Calu3 (cell line): Measurements from ENCODE around the gene MAGI1. TPM values are rescaled to one million over a fixed set of nuclear protein-coding genes. Genes with fewer than 3 reads are reported as not detected.

Experiments
- BruUV-seq: library from RNA; stranded (reverse); fragments of 400-500 nt; replicated peaks from 2 replicates; lab custom pipeline; 2021; lab: Mats Ljungman, UMichigan
- CTCF ChIA-PET: fragments of 300-600 bp; sonication (Branson Sonifier 250); formaldehyde crosslinking; loops from one replicate; lab custom pipeline; 2022; ENCODE audit warnings: antibody characterized with exemption; lab: Charles Lee
- DNase-seq: peaks from one replicate; pipeline ENCODE4 v3.0.0; 2022
- H3K27ac Mint-ChIP-seq: one replicate; pipeline ENCODE4 v1.8.0; 2022; ENCODE audit warnings: mixed read lengths; ENCODE audit not compliant: unreplicated experiment
- H3K27me3 Mint-ChIP-seq: one replicate; pipeline ENCODE4 v1.8.0; 2022; ENCODE audit warnings: mixed read lengths; ENCODE audit not compliant: unreplicated experiment
- H3K36me3 Mint-ChIP-seq: one replicate; pipeline ENCODE4 v1.8.0; 2022; ENCODE audit warnings: mild to moderate bottlenecking, moderate library complexity, mixed read lengths; ENCODE audit not compliant: insufficient read depth, unreplicated experiment
- H3K4me1 Mint-ChIP-seq: one replicate; pipeline ENCODE4 v1.8.0; 2022; ENCODE audit warnings: mild to moderate bottlenecking, low read depth, mixed read lengths; ENCODE audit not compliant: unreplicated experiment
- H3K4me3 Mint-ChIP-seq: one replicate; pipeline ENCODE4 v1.8.0; 2022; ENCODE audit warnings: mild to moderate bottlenecking, low read depth, moderate library complexity, mixed read lengths; ENCODE audit not compliant: unreplicated experiment
- H3K9me3 Mint-ChIP-seq: one replicate; pipeline ENCODE4 v1.8.0; 2022; ENCODE audit warnings: low read depth, mixed read lengths; ENCODE audit not compliant: unreplicated experiment
- CTCF ChIP-seq: fragments of 200-600 bp; IDR thresholded peaks from one replicate; pipeline ENCODE4 v1.8.0; 2022; ENCODE audit warnings: antibody characterized with exemption; ENCODE audit not compliant: unreplicated experiment
- intact Hi-C: fragments of 100-400 bp; cut with micrococcal nuclease; formaldehyde crosslinking; loops from one replicate; pipeline ENCODE4 v1.10.0; 2022; ENCODE audit not compliant: unreplicated experiment
- total RNA-seq: library from RNA; stranded (reverse); gene quantifications from 2 replicates; pipeline ENCODE4 v1.2.3, GENCODE V29; 2022

Gene MAGI1
- total RNA-seq, 1 experiment from 2014 or later: 76.4 TPM

GRCh38 chr3:65995515-65995914 lies 43.2 kb downstream of the MAGI1 start:
- no peak overlapping the region for H3K4me3 Mint-ChIP-seq
- peaks cover 58% of the 10 kb centered on the region for H3K4me1 Mint-ChIP-seq
- H3K27me3 Mint-ChIP-seq: no peaks in the 10 kb centered on the region
- CTCF ChIA-PET: interaction anchor here (0.5 to 0.8 kb wide), 2 partner anchors 9 to 33 kb away, joined by 3 read pairs; no protein-coding TSS in a partner anchor
- H3K9me3 Mint-ChIP-seq: peaks cover 2% of the 10 kb centered on the region
- H3K27ac Mint-ChIP-seq: no peak overlapping the region
- intact Hi-C loops: loop anchor here (5.0 kb wide), 2 partner anchors 42 to 43 kb away; partner anchors contain the start of gene MAGI1
- no TSS peak for BruUV-seq
- no peak for TF ChIP-seq CTCF
- no peak for DNase-seq
- H3K36me3 Mint-ChIP-seq: peaks cover 19% of the 10 kb centered on the region

GRCh38 chr3:65995030-65995429 lies 43.7 kb downstream of the MAGI1 start:
- no peak for TF ChIP-seq CTCF
- H3K36me3 Mint-ChIP-seq: peaks cover 15% of the 10 kb centered on the region
- peaks cover 53% of the 10 kb centered on the region for H3K4me1 Mint-ChIP-seq
- no TSS peak for BruUV-seq
- DNase-seq: no peak
- no peak overlapping the region for H3K4me3 Mint-ChIP-seq
- CTCF ChIA-PET: interaction anchor here (0.5 to 0.8 kb wide), 2 partner anchors 9 to 34 kb away, joined by 3 read pairs; no protein-coding TSS in a partner anchor
- H3K27ac Mint-ChIP-seq: no peak overlapping the region
- H3K27me3 Mint-ChIP-seq: no peaks in the 10 kb centered on the region
- peaks cover 2% of the 10 kb centered on the region for H3K9me3 Mint-ChIP-seq
- intact Hi-C loops: loop anchor here (5.0 kb wide), 2 partner anchors 42 to 43 kb away; partner anchors contain the start of gene MAGI1

- Mint-ChIP-seq H3K4me1 (peaks cover 44% of the 10 kb centered on the region), H3K36me3 (peaks cover 12% of the 10 kb centered on the region), H3K27me3 (no peaks in the 10 kb centered on the region), H3K4me3 (no peak overlapping the region), H3K27ac (no peak overlapping the region), H3K9me3 (peaks cover 2% of the 10 kb centered on the region)
- no peak for DNase-seq
- no peak for TF ChIP-seq CTCF
- CTCF ChIA-PET: no interaction called here
- BruUV-seq: no TSS peak
- intact Hi-C loops: no loop called here
Observed at GRCh38 chr3:65993134-65993900, 45.4 kb downstream of the MAGI1 start.

GRCh38 chr3:65992106-65992505 lies 46.6 kb downstream of the MAGI1 start:
- peaks cover 33% of the 10 kb centered on the region for H3K4me1 Mint-ChIP-seq
- H3K4me3 Mint-ChIP-seq: no peak overlapping the region
- no TSS peak for BruUV-seq
- H3K36me3 Mint-ChIP-seq: peaks cover 8% of the 10 kb centered on the region
- H3K27me3 Mint-ChIP-seq: no peaks in the 10 kb centered on the region
- CTCF ChIA-PET: no interaction called here
- TF ChIP-seq CTCF: no peak
- intact Hi-C loops: no loop called here
- no peak for DNase-seq
- H3K27ac Mint-ChIP-seq: no peak overlapping the region
- no peaks in the 10 kb centered on the region for H3K9me3 Mint-ChIP-seq
